B cell (primary cell): ENCODE data around the gene AKT3.

ENCODE experiments used
- CTCF ChIP-seq: fragments of 200-600 bp; IDR thresholded peaks from one replicate; pipeline ENCODE4 v1.8.0; 2022; ENCODE audit warnings: antibody characterized with exemption, mild to moderate bottlenecking
- EZH2 ChIP-seq: IDR thresholded peaks from 2 replicates; pipeline ENCODE4 v1.6.1; 2012; ENCODE audit warnings: borderline replicate concordance, low read depth, mild to moderate bottlenecking, moderate library complexity, low read length; ENCODE audit not compliant: insufficient read depth, poor library complexity, severe bottlenecking

- no peak for TF ChIP-seq CTCF
- no peak for TF ChIP-seq EZH2
Measured at GRCh38 chr1:243494741-243495431, 355.2 kb downstream of the AKT3 start.
